Lower lobe of right lung (tissue), 2 donors: ENCODE measurements around the gene GRIK2. TPM values are rescaled to one million over a fixed set of nuclear protein-coding genes. Genes with fewer than 3 reads are reported as not detected.

ENCODE experiments used
- ATAC-seq, 2 donors: fragments of 200-7000 bp; cut with Tn5 transposase; one replicate each; pipeline ENCODE4 v1.9.1; 2020 to 2022; ENCODE audit warnings: mild to moderate bottlenecking in 2 of 2, moderate library complexity in 2 of 2
- DNase-seq: peaks from one replicate; pipeline ENCODE4 v3.0.0-alpha.2; 2020
- H3K27ac ChIP-seq: fragments of 200-600 bp; one replicate; pipeline ENCODE4 v1.8.0; 2022
- H3K27me3 ChIP-seq: fragments of 200-600 bp; one replicate; pipeline ENCODE4 v1.8.0; 2022; ENCODE audit warnings: low read depth
- H3K36me3 ChIP-seq: fragments of 200-600 bp; one replicate; pipeline ENCODE4 v1.8.0; 2022; ENCODE audit warnings: mild to moderate bottlenecking
- H3K4me1 ChIP-seq: fragments of 200-600 bp; one replicate; pipeline ENCODE4 v1.8.0; 2022
- H3K4me3 ChIP-seq: fragments of 200-600 bp; one replicate; pipeline ENCODE4 v1.8.0; 2022; ENCODE audit warnings: mild to moderate bottlenecking
- H3K9me3 ChIP-seq: fragments of 200-600 bp; one replicate; pipeline ENCODE4 v1.8.0; 2022
- CTCF ChIP-seq: fragments of 200-600 bp; IDR thresholded peaks from one replicate; pipeline ENCODE4 v1.8.0; 2022; ENCODE audit warnings: antibody characterized with exemption, mild to moderate bottlenecking
- intact Hi-C: fragments of 100-400 bp; cut with DNase I; formaldehyde crosslinking; loops from one replicate; pipeline ENCODE4 v1.11.0; 2022
- total RNA-seq: library from RNA; stranded (reverse); fragmentation: NEBNext Ultra II Directional; extraction: Animal tissue kit (Norgen Biotek cat#: 25700); gene quantifications from one replicate; pipeline ENCODE4 v1.2.1, GENCODE V29; 2021
- donor health status: DM: no; HTN: yes; CAD: no; lungs with severe emphysema.

The GRIK2 gene
- total RNA-seq, 1 donor from 2014 or later, result 0.62 TPM

- DNase-seq (no peak), ATAC-seq (no peak)
- H3K4me3 ChIP-seq, result no peak overlapping the region
- no peaks in the 10 kb centered on the region for H3K9me3 ChIP-seq
- no peaks in the 10 kb centered on the region for H3K27me3 ChIP-seq
- TF ChIP-seq CTCF, result no peak
- H3K27ac ChIP-seq, result no peak overlapping the region
- intact Hi-C loops, result no loop called here
- no peaks in the 10 kb centered on the region for H3K36me3 ChIP-seq
- H3K4me1 ChIP-seq, result no peaks in the 10 kb centered on the region
These were observed 322.9 kb downstream of the GRIK2 start for GRCh38 chr6:101716387-101716786.

GRCh38 chr6:101716810-101717209, 323.3 kb downstream of the GRIK2 start:
- Histone ChIP-seq H3K36me3 (no peaks in the 10 kb centered on the region), H3K4me3 (no peak overlapping the region), H3K4me1 (no peaks in the 10 kb centered on the region), H3K27ac (no peak overlapping the region), H3K9me3 (no peaks in the 10 kb centered on the region), H3K27me3 (no peaks in the 10 kb centered on the region)
- no peak for TF ChIP-seq CTCF
- DNase-seq (no peak), ATAC-seq (no peak)
- intact Hi-C loops, result no loop called here

GRCh38 chr6:101719521-101719920, 326.0 kb downstream of the GRIK2 start:
- DNase-seq, result no peak
- Histone ChIP-seq H3K9me3 (no peaks in the 10 kb centered on the region), H3K4me3 (no peak overlapping the region), H3K27me3 (no peaks in the 10 kb centered on the region), H3K36me3 (no peaks in the 10 kb centered on the region), H3K4me1 (no peaks in the 10 kb centered on the region), H3K27ac (no peak overlapping the region)
- intact Hi-C loops, result no loop called here
- ATAC-seq, result no peak
- no peak for TF ChIP-seq CTCF

GRCh38 chr6:101722471-101722870, 329.0 kb downstream of the GRIK2 start:
- Histone ChIP-seq H3K27ac (no peak overlapping the region), H3K27me3 (no peaks in the 10 kb centered on the region), H3K4me1 (no peaks in the 10 kb centered on the region), H3K9me3 (no peaks in the 10 kb centered on the region), H3K36me3 (no peaks in the 10 kb centered on the region), H3K4me3 (no peak overlapping the region)
- intact Hi-C loops, result no loop called here
- no peak for ATAC-seq
- DNase-seq, result no peak
- TF ChIP-seq CTCF, result no peak

- ATAC-seq (no peak), DNase-seq (no peak)
- H3K27me3 ChIP-seq, result no peaks in the 10 kb centered on the region
- no peak overlapping the region for H3K27ac ChIP-seq
- no peak for TF ChIP-seq CTCF
- intact Hi-C loops, result no loop called here
- H3K4me3 ChIP-seq, result no peak overlapping the region
- H3K36me3 ChIP-seq, result no peaks in the 10 kb centered on the region
- H3K9me3 ChIP-seq, result no peaks in the 10 kb centered on the region
- H3K4me1 ChIP-seq, result no peaks in the 10 kb centered on the region
These were observed 329.6 kb downstream of the GRIK2 start for GRCh38 chr6:101722991-101723579.

- no peak overlapping the region for H3K27ac ChIP-seq
- intact Hi-C loops, result no loop called here
- no peaks in the 10 kb centered on the region for H3K4me1 ChIP-seq
- DNase-seq, result no peak
- ATAC-seq, result no peak
- no peak overlapping the region for H3K4me3 ChIP-seq
- no peaks in the 10 kb centered on the region for H3K9me3 ChIP-seq
- no peak for TF ChIP-seq CTCF
- H3K36me3 ChIP-seq, result no peaks in the 10 kb centered on the region
- H3K27me3 ChIP-seq, result no peaks in the 10 kb centered on the region
These were observed 334.9 kb downstream of the GRIK2 start for GRCh38 chr6:101728388-101728787.
